Smooth muscle cell of the coronary artery (primary cell): ENCODE data around the gene PLEKHD1. TPM values are rescaled to one million over a fixed set of nuclear protein-coding genes. Genes with fewer than 3 reads are reported as not detected.

Experiments used
- total RNA-seq: library from RNA; depleted of rRNA; stranded (reverse); fragments of >200 nt; gene quantifications from 2 replicates; pipeline ENCODE4 v1.2.3, GENCODE V29; 2014; ENCODE audit warnings: low replicate concordance

The PLEKHD1 gene
- total RNA-seq = not detected in 2 replicates

GRCh38 chr14:69484444-69485314, at the start of gene PLEKHD1:
PLEKHD1 (plus strand) TSS chr14:69484728; CDS start chr14:69484966, 238 bp downstream.

GRCh38 chr14:69574263-69574953, 89.9 kb downstream of the PLEKHD1 start, which contains the start of gene CCDC177:
CCDC177 (minus strand) TSS chr14:69574871; CDS start chr14:69573622, 1,249 bp downstream.

Other genes starting within 250 kb of the PLEKHD1 start
- 0.98 and 11.7 TPM in 2 replicates for gene GALNT16, start 224.6 kb upstream of the PLEKHD1 start, total RNA-seq
- 295 and 612 TPM in 2 replicates for gene ERH, start 86.4 kb upstream of the PLEKHD1 start, total RNA-seq
- gene SLC39A9, start 86.0 kb upstream of the PLEKHD1 start, total RNA-seq = 105 and 109 TPM in 2 replicates
- under 0.01 TPM in 1 of 2 replicates, not detected in the other for gene CCDC177, start 90.1 kb downstream of the PLEKHD1 start, total RNA-seq
- gene SUSD6, start 126.9 kb downstream of the PLEKHD1 start, total RNA-seq = 6.0 and 6.9 TPM in 2 replicates